Motor neuron (in vitro differentiated cells): ENCODE measurements around the gene PDCD2L. TPM values are rescaled to one million over a fixed set of nuclear protein-coding genes. Genes with fewer than 3 reads are reported as not detected.
"Not testable (repeated sequence)": the region's sequence is repeated elsewhere in the genome, so short reads cannot be mapped to it uniquely, and the experiment has no call there.

Experiments used
- ATAC-seq, 8 experiments: fragments of 200-7000 bp; cut with Tn5 transposase; replicated peaks in 6 of 8; 2 replicates each; pipeline ENCODE4 v1.8.0; 2021; ENCODE audit warnings: mild to moderate bottlenecking in 8 of 8, moderate library complexity in 8 of 8
- H3K27ac ChIP-seq, 2 donors: fragments of 250-450 bp; sonication (Bioruptor Pico); 2 replicates each; pipeline ENCODE4 v1.9.0; 2021; ENCODE audit warnings: antibody characterized with exemption in 2 of 2, mild to moderate bottlenecking in 2 of 2, moderate library complexity in 1 of 2
- H3K4me1 ChIP-seq, 2 donors: fragments of 250-450 bp; sonication (Bioruptor Pico); replicated peaks in 1 of 2; 2 replicates each; pipeline ENCODE4 v1.6.1; 2021; ENCODE audit warnings: antibody characterized with exemption in 2 of 2, mild to moderate bottlenecking in 2 of 2, moderate library complexity in 1 of 2
- H3K4me3 ChIP-seq, 5 donors: fragments of 250-450 bp; sonication (Bioruptor Pico); 2 replicates each; pipeline ENCODE4 v1.9.0; 2021; ENCODE audit warnings: antibody characterized with exemption in 5 of 5, mild to moderate bottlenecking in 5 of 5, moderate library complexity in 4 of 5
- WGBS, 10 experiments: fragments of 450-650 bp; shearing (Covaris generic); methylation state at CpG; one replicate each; pipeline ENCODE4 v1.0.0; 2022; 5-methylcytosine and 5-hydroxymethylcytosine counted together
- in situ Hi-C, 9 experiments: fragments of 400-800 bp; cut with MboI; loops; one replicate each; pipeline ENCODE4 v1.15.0; 2021; ENCODE audit warnings: low sequenced_read_pairs in 9 of 9, low pct_unique_long_range_greater_than_20kb in 2 of 9; ENCODE audit not compliant: unreplicated experiment in 9 of 9
- total RNA-seq, 8 experiments: library from RNA; unstranded; fragments of 300-600 nt; gene quantifications; 2 replicates each; pipeline versions ENCODE4 v1.2.3 to v1.2.4, GENCODE V29; 2022

Gene PDCD2L
- total RNA-seq, 8 experiments from 2014 or later: 13.3 to 27.6 (median 18.1) TPM

DNA sequence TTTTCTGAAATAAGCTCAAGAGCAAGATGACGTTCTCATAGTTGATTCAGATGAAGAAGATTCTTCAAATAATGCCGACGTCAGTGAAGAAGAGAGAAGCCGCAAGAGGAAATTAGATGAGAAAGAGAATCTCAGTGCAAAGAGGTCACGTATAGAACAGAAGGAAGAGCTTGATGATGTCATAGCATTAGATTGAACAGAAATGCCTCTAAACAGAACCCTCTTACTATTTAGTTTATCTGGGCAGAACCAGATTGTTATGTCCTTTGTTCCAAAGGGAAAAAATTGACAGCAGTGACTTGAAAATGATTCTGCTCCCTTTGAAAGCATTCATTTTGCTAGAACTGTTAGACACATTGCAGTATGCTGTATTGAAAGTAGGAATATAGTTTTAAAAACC, 64.8 kb downstream of the PDCD2L start:
- ATAC-seq, H3K4me1 ChIP-seq, H3K4me3 ChIP-seq, in situ Hi-C loops, H3K27ac ChIP-seq: not testable (repeated sequence)
- 68 to 99% (median 92%) methylated on average over 2 to 5 of the region's 5 CpGs; no CpG with 5 or more reads in 2 of the 10 experiments for WGBS, 10 experiments

DNA sequence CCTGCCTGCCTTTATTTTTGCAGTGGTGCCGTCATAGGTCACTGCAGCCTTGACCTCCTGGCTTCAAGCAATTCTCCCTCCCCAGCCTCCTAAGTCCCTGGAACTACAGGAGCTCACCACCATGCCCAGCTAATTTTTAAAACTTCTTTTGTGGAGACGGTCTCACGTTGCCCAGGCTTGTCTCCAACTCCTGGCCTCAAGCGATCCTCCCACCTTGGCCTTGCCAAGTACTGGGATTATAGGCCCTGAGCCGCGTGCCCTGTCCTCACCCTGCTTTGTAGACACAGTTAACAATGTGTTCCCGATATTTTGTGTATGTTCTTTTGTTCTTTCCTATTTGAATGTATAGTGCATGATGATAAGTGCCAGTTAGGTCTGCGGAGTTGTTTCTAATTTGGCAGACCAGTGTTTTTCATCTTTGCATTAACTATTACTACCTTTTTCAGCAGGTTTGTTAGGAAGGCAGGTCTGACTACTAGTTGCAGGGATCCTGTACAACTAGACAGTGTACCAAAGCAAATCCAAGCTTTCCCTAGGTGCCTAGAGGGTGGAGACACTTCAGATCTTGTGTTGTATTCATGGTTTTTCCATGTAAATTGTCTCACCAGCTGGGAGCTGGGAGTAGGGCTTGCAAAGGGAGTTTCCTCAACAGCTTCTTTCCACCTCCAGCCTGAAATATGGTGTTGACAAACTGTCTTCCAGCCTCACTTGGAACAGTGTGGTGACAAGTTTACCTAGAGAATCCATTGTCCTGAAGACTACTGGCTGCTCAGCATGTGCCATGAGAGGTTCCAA, 67.9 kb downstream of the PDCD2L start:
- Histone ChIP-seq H3K4me1 (no peaks in the 10 kb centered on the region), H3K4me3 (no peak overlapping the region), H3K27ac (no peak overlapping the region)
- 55 to 100% (median 88%) methylated on average over 2 to 6 of the region's 8 CpGs; no CpG with 5 or more reads in 2 of the 10 experiments for WGBS, 10 experiments
- peak in 4 of 8 experiments; percentile 30 to 79 (median 58) for ATAC-seq
- in situ Hi-C loops: no loop called here

DNA sequence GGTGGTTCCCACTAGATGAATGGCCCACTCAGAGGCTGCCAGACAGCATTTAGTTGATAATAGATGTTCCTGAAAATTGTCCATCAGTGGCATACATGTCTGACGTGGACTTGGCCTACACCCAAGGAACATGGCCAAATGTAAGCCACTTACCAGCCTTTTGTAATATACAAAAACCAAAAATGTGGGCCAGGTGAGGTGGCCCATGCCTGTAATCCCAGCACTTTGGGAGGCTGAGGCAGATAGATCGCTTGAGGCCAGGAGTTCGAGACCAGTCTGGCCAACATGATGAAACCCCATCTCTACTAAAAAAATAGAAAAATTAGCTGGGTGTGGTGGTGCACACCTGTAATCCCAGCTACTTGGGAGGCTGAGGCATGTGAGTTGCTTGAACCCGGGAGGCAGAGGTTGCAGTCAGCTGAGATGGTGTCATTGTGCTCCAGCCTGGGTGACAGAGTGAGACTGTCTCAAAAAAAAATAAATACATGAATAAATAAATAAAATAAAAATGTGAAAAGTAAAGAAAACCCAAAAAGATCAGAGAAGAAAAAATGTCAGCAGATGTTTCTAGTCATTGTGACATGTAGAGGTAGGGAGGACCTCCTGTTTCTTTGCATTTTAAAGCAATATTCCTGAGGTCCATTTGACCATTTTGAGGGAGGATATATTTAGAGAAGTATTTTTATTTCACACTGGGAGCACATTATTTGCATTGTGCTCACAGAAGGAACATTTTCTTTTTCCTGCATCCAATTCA, 70.2 kb downstream of the PDCD2L start:
- Histone ChIP-seq H3K4me3 (no peak overlapping the region), H3K27ac (no peak overlapping the region), H3K4me1 (no peaks in the 10 kb centered on the region)
- in situ Hi-C loops: no loop called here
- peak in 1 of 8 experiments; percentile 10 for ATAC-seq
- 50 to 100% (median 100%) methylated on average over 1 to 4 of the region's 4 CpGs for WGBS, 10 experiments

DNA sequence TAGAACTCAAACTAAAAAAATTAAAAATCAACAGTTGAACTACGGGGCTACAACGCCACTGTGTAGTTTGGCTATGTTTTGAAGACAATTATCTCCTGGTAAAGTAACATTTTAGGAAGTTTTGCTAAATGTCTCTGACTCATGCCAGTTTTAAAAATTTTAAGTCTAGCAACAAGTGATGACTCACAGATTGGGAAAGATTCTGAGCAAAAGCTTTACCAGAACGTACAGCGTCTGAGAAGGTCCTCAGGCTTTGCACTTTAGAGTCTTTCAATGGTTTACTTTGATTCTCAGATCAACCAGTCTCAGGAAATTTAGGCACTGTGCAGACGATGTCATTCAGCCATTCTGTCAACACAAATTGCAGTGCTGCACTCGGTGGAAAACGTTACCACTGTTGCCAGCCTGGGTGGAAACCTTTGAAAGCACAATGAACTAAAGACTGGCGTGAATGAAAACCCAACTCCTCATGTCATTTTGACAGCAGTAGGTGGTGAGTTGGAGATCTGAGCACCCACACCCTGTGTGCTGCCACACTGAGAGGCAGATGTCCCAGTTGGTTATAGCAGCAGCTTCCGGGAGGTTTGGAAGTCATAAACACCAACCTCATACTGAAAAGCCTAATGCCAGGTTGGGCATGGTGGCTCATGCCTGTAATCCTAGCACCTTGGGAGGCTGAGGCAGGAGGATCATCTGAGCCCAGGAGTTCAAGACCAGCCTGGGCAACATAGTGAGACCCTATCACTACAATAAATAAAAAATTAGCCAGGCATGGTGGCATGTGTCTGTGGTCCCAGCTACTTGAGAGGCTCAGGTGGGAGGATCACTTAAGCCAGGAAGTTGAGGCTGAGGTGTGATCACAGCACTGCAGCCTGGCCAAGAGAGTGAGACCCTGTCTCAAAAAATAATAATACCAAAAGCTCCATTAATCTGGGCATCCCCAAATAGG, 71.1 kb downstream of the PDCD2L start:
- H3K4me3 ChIP-seq: no peak overlapping the region
- no peaks in the 10 kb centered on the region for H3K4me1 ChIP-seq
- no peak overlapping the region for H3K27ac ChIP-seq
- 0 to 95% (median 83%) methylated on average over 1 to 9 of the region's 9 CpGs for WGBS, 10 experiments
- ATAC-seq: peak in 2 of 8 experiments; percentile 58 to 75
- in situ Hi-C loops: no loop called here

Other genes with a start within 250 kb of the PDCD2L start
- gene LSM14A, start 231.9 kb upstream of the PDCD2L start, total RNA-seq: 100 to 1,000 TPM in 1 of 8 experiments, 10 to 100 TPM in 7; 46.7 to 108 (median 76.7) TPM
- 10 to 100 TPM in 6 of 8 experiments, 1 to 10 TPM in 2; 5.9 to 23.2 (median 16.3) TPM for gene GARRE1, start 149.8 kb upstream of the PDCD2L start, total RNA-seq
- 100 to 1,000 TPM; 124 to 391 (median 200) TPM for gene GPI, start 39.2 kb upstream of the PDCD2L start, total RNA-seq
- 100 to 1,000 TPM in 6 of 8 experiments, 10 to 100 TPM in 2; 62.3 to 135 (median 107) TPM for gene UBA2, start 24.0 kb downstream of the PDCD2L start, total RNA-seq
- gene WTIP, start 77.4 kb downstream of the PDCD2L start, total RNA-seq: 10 to 100 TPM in 1 of 8 experiments, 1 to 10 TPM in 7; 1.3 to 14.3 (median 3.2) TPM